Limb (tissue), 2 donors: Measurements from ENCODE around the gene RAD21L1.

Source experiments
- DNase-seq, 2 donors: peaks; one replicate each; pipeline ENCODE4 v3.0.0-alpha.2; 2016; ENCODE audit errors: extremely low spot score in 2 of 2

Gene RAD21L1

DNA sequence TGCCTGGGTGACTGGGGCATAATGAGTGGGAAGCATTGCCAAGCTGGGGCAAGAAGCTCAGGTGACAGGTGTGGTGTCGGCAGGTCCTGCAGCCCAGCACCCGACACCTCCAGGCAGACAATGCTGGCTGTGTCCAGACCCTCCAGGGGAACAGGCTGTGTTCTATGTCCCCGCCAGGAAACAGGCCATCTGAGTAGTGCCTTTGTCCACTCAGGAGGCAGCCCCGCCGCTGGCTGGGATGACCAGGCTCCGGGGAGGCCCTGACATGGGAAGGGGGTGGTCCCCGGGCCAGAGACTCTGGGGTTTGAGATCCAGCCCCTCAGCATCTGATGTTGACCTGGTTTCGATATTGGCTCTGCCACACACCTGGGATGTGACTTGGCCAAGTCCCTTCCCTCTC lies 68.7 kb downstream of the RAD21L1 start:
- DNase-seq: no peak

DNA sequence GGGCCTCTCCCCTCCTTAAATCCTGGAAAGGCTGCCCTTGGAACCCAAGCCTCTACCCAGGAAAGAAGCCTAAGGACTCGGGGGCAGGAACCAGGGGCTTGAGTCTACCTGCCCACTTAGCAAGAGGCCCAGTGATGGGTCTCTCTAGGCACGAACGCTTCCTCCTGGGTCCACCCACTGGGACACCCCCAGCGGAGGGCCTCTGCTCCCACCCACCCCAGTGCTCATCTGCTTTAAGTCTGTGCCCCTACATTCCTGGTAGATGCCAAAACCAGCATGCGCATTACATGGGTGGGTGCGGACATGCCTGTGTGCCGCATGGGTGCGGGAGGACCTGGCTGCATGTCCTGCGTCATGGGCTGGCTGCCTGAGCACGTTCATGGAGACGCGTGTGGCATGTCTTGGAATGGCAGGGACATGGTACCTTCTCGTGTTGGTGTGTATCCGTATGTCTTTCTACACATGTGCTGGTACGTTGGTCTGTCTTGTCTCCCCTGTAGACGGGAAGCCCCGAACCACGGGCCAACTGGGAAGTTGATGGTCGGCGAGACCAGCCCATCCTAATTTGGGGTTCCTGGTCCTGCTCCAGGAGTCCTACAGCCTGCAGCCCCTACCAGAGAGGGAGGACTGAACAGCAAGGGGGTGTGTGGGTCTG lies 69.6 kb downstream of the RAD21L1 start:
- no peak for DNase-seq

DNA sequence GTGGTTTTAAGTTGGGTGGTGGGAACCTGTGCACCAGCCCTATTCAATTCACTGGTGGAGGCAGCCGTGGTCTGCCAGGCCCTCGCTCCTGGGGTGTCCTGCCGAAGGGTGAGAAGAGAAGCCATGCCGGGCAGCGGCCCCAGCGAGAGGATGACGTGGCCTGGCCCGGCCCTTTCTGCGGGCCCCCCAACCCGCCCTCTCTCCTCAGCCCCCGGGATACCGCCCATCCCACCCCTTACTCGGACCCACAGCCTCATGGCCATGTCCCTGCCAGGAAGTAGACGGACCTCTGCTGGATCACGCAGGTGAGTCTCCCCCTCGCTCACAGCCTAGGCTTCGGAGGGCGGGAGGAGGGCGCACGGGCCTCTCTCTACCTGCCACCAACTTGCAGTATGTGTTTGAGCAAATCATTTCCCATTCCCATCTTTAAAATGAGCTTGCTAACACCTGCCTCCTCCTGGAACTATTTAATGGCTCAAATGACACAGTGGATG lies 70.3 kb downstream of the RAD21L1 start:
- DNase-seq: no peak

DNA sequence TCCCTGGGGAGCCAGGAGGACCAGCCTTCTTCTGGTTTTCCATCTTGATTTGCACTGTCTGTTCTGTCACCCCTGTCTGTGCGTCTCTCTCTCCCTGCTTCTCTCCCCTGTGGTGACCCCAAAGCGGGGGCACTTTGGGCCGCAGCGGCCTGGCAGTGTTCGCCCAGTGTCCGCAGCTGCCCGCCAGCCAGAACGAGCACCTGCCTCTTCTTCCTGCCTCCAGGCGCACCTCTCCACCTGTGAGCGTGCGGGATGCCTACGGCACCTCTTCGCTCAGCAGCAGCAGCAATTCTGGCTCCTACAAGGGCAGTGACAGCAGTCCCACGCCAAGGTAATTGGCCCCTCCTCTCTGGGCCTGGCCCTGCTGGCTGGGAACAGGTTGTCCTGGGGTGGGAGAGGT lies 71.1 kb downstream of the RAD21L1 start:
- DNase-seq: no peak

DNA sequence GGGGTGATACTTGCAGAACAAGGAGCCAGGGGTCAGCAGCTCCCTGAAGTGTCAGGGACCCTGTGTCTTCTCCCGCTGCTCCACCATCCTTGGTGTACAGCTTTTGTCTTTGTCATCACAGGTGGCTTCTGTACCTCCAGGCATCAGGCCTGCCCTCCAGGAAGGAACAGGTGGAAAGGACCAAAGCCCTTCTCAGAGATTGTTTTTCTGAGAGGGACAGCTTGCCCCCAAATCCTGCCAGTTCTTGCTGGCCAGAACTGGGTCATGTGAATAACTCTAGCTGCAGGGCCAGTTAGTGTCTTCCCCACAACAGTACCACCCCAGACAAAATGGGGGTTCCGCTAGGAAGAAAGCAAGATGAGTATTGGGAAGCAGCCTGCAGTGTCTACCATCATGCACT lies 71.6 kb downstream of the RAD21L1 start:
- no peak for DNase-seq

DNA sequence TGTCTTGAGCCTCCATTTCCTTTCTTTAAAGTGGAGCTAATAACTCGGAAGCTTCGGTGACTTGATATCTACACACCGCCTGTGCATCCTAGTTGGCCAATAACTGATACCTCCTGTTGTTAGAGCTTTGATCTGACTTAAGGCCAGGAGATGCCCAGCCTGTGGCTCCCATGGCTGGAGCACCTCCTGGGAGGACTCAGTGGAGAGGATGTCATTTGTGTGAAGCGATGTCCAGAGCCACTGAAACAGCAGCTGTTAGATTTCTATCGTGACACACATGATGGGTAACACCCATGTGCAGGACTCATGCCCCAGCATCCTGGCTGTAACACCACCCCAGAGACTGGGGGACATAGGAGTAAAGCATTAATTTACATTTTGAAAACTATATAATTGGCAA lies 72.3 kb downstream of the RAD21L1 start:
- no peak for DNase-seq

DNA sequence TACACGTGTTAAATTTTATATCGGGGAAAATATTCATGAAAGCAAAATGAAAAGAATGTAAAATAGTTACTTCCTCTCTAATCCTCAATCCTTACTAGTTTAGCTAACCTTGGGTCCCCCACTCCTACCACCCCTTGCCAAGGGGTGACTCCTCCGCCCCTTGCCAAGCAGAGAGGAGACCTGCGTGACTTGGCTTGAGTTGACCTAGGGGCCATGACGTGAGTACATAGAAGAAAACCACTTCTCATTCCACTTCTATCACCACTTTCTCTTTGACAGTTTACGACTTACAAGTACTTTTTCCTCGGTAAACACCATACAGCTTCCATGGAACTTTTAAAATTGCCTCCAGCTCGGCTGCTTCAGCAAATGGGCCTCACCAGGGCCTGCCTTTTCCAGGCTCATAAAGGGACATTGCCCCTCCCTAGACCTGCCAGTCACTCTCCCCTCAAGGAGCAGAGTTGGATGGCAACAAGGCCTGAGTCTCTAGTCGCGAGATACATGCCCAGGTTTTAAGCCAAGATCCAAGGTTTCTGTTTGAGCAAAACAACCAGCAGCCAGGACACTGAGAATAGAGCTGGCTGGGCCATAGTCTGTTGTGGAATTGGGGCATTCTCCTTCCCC lies 73.2 kb downstream of the RAD21L1 start:
- no peak for DNase-seq

DNA sequence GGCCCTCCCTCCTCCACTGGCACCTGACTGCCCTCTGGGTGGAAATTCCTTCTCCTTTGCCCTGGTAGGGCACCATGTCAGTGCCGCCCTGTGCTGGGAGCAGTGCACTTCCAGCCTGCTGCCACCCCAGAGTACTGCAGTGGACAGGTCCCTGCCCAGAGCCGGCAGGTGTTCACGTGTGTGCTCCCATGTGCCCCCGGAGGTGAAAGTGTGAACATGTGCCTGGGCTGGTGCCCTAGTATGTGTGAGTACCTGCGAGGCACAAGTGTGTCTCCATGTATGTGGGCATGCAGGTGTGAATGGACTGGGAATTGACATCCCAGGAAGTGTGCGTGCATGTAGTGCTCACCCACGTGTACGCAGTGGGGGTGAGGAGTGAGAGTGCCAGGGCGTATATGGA lies 73.7 kb downstream of the RAD21L1 start:
- DNase-seq: no peak

DNA sequence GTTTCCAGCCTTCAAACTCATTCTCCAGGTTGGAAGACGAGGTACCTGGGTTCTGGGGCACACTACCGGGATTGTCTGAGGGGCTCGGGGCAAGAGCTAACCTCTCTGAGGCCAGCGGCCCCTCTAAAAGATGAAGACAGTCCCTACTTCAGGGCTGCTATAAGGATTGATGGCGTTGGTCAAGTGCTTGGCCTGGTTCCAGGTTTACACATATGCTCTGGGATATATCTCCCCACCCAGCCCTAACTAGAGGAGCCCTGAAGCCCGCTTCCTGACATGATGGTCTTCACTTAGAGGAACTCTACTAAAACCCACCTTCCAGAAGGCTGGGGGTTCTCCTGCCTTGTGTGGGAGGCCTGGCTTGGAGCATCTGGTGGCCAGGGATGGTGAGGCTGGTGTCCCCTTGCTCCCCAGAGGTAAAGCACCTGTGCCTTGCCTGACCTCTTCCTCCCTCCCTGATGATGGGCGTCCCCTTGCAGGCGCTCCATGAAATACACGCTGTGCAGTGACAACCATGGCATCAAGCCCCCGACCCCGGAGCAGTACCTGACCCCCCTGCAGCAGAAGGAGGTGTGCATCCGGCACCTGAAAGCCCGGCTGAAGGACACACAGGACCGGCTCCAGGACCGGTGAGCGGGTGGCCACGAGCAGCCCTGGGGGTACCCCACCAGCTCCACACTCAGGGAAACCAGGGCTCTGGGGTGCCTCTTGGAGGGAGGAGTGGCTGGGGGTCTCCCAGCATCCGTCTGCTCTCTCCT lies 74.4 kb downstream of the RAD21L1 start:
- DNase-seq: no peak

DNA sequence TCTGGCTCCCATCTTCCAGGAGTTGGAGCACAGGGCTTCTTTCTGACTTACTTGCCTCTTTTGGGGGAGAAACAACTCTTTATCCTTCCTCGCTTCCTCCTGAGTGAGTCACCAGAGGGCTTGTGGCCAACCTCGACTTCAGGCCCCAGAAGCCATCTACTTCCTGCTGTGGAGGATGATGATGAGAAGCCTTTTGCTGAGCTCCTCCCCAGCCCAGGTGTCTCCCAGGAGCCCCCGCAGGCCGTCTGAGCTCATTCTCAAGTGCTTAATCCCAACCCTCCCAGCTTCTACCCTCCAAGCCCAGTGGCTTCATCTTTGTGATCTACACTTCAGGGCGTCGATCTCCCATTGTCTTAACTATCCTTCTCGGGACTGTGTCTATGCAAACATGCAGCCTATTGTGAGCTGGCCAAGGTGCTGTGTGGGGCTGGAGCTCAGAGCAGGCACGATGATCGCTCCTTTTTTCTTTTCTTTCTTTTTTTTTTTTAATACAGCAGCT lies 75.2 kb downstream of the RAD21L1 start:
- no peak for DNase-seq

DNA sequence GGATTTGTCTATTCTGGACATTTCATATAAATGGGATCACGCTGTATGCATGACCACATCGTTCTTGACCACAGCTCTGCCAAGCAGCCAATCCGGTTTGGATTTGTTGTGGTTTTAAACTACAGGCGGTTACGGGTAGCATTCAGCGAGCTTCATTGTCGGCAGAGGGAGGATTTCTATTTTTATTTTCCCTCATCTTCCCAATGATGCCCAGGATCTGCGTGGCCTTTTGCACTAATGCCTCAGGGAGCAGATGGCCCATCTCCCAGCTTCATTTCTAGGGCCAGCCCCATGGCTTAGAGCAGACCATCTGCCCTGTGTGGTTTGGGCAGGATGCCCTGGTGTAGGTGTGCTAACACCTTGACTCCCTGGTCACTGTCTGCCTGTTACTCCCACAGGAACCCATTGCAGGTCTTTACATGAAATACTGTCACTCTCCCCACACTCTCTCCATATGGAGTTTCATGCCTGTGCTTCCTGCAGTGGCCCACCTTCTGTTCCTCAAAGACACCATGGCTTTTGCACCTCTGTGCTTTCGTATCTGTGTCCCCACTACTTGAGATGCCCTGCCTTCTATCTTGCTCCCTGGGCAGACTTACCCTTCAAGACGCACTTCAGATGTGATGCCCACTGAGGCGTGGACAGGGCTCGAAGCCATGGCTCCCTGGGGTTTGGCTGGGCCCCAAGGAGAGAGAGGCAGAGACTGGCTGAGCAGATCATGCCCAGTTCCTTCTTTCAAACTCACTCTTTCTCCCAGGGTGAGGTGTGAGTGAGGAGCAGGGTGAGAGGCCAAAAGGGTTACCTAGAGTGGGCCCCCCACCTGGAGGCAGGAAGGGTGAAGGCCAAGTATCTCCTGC lies 77.1 kb downstream of the RAD21L1 start:
- DNase-seq: no peak

DNA sequence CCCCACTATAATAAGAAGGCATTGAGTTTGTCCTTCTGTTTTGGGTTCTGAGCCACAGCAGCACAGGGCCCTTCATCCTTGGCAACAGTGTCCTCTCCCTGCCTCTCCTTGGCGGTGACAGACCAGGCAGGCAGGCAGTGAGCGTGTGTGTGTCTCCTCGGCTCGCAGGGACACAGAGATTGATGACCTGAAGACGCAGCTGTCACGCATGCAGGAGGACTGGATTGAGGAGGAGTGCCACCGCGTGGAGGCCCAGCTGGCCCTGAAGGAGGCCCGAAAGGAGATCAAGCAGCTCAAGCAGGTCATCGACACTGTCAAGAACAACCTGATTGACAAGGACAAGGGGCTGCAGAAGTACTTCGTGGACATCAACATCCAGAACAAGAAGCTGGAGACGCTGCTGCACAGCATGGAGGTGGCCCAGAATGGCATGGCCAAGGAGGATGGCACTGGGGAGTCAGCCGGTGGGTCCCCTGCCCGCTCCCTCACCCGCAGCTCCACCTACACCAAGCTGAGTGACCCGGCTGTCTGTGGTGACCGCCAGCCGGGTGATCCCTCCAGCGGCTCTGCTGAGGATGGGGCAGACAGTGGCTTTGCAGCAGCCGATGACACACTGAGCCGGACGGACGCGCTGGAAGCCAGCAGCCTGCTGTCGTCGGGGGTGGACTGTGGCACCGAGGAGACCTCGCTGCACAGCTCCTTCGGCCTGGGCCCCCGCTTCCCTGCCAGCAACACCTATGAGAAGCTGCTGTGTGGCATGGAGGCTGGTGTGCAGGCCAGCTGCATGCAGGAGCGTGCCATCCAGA lies 79.1 kb downstream of the RAD21L1 start:
- no peak for DNase-seq
